Inferior parietal cortex (tissue), 1 donor: ENCODE results near the gene TBC1D21.

Experiments
- DNase-seq: peaks from one replicate; pipeline ENCODE4 v3.0.0-alpha.2; 2016; ENCODE audit errors: extremely low spot score

TBC1D21 gene

GRCh38 chr15:73873456-73873855, at the start of gene TBC1D21:
Gene TBC1D21, plus strand, starts transcription at chr15:73873564. Its CDS starts 146 bp downstream, at chr15:73873710.
- DNase-seq = no peak

- no peak for DNase-seq
Observed at GRCh38 chr15:73826711-73827251, 46.6 kb upstream of the TBC1D21 start.

GRCh38 chr15:73829523-73829922, 43.8 kb upstream of the TBC1D21 start:
- no peak for DNase-seq

- DNase-seq = no peak
Observed at GRCh38 chr15:73832657-73833056, 40.7 kb upstream of the TBC1D21 start.

GRCh38 chr15:73836845-73837244, 36.5 kb upstream of the TBC1D21 start:
- no peak for DNase-seq

- DNase-seq = peak; percentile 34
Observed at GRCh38 chr15:73838831-73839426, 34.4 kb upstream of the TBC1D21 start.

GRCh38 chr15:73839699-73840377, 33.5 kb upstream of the TBC1D21 start:
- no peak for DNase-seq

- no peak for DNase-seq
Observed at GRCh38 chr15:73840771-73841170, 32.6 kb upstream of the TBC1D21 start.

GRCh38 chr15:73841756-73842725, 31.3 kb upstream of the TBC1D21 start:
- DNase-seq = no peak

GRCh38 chr15:73843787-73844186, 29.6 kb upstream of the TBC1D21 start:
- no peak for DNase-seq

- no peak for DNase-seq
Observed at GRCh38 chr15:73844356-73844755, 29.0 kb upstream of the TBC1D21 start.

- no peak for DNase-seq
Observed at GRCh38 chr15:73845507-73845906, 27.9 kb upstream of the TBC1D21 start.

- DNase-seq = no peak
Observed at GRCh38 chr15:73845907-73846306, 27.5 kb upstream of the TBC1D21 start.

GRCh38 chr15:73849641-73850040, 23.7 kb upstream of the TBC1D21 start:
- DNase-seq = no peak

GRCh38 chr15:73850228-73850627, 23.1 kb upstream of the TBC1D21 start:
- no peak for DNase-seq

- no peak for DNase-seq
Observed at GRCh38 chr15:73851689-73852088, 21.7 kb upstream of the TBC1D21 start.

- no peak for DNase-seq
Observed at GRCh38 chr15:73852507-73852906, 20.9 kb upstream of the TBC1D21 start.

- DNase-seq = no peak
Observed at GRCh38 chr15:73854265-73854664, 19.1 kb upstream of the TBC1D21 start.

- no peak for DNase-seq
Observed at GRCh38 chr15:73856458-73857192, 16.7 kb upstream of the TBC1D21 start.

GRCh38 chr15:73857193-73857920, 16.0 kb upstream of the TBC1D21 start:
- DNase-seq = no peak

- no peak for DNase-seq
Observed at GRCh38 chr15:73858062-73858461, 15.3 kb upstream of the TBC1D21 start.
